RPMI8226 (cell line): ENCODE results near the gene CBY1.
"Not testable (repeated sequence)": the region's sequence is repeated elsewhere in the genome, so short reads cannot be mapped to it uniquely, and the experiment has no call there.

Experiments used
- DNase-seq: peaks from one replicate; pipeline ENCODE4 v3.0.0-alpha.2; 2015

The CBY1 gene

GRCh38 chr22:38656256-38657044 is at the start of gene CBY1, which contains the start of gene FAM227A:
TSS of gene CBY1 (plus strand) at chr22:38656638. CDS start at chr22:38668055, 11,417 bp downstream.
TSS of gene FAM227A (minus strand) at chr22:38656392. CDS start at chr22:38650168, 6,224 bp downstream.
- DNase-seq, result peak; percentile 94

- no peak for DNase-seq
These were observed 48.8 kb upstream of the CBY1 start for GRCh38 chr22:38607680-38608079.

- DNase-seq, result no peak
These were observed 47.3 kb upstream of the CBY1 start for GRCh38 chr22:38608992-38609750.

- no peak for DNase-seq
These were observed 46.2 kb upstream of the CBY1 start for GRCh38 chr22:38610234-38610633.

- no peak for DNase-seq
These were observed 44.9 kb upstream of the CBY1 start for GRCh38 chr22:38611559-38611958.

DNA sequence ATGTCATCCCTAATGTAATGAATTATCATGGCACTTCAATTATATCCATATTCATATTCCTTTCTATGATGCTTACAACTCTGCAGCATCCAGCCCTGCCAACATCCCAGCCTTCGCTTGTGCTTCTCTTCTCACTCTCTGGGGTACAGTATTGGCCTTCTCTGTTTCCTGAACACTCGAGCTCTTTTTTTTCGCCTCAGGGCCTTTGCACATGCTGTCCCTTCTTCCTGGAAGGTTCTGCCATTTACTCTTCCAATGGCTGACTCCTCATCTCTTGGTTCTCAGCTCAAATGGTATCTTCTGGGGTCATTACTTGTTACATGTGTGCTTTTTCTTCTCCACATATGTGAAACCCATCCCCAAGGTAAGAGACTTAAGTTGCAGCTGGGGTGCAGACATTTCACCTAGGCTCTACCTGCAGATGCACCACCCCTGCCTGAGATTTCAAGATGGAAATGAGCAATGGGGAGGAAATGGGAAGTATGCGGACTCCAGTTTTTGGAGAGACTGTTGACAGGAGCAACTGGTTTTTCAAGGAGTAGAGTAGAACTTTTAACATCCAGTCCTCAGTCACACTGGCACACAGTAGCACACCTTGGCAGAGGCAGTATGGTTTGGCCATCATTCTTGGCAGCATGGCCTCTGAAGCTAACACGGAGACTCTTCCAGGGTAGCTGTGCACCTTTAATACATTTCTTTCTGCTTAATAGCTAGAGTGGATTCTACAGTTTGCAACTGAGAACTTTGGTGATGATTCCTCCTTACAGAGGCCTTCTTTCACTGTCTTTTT is 44.0 kb upstream of the CBY1 start:
- DNase-seq, result no peak

- no peak for DNase-seq
These were observed 42.9 kb upstream of the CBY1 start for GRCh38 chr22:38613588-38613987.

DNA sequence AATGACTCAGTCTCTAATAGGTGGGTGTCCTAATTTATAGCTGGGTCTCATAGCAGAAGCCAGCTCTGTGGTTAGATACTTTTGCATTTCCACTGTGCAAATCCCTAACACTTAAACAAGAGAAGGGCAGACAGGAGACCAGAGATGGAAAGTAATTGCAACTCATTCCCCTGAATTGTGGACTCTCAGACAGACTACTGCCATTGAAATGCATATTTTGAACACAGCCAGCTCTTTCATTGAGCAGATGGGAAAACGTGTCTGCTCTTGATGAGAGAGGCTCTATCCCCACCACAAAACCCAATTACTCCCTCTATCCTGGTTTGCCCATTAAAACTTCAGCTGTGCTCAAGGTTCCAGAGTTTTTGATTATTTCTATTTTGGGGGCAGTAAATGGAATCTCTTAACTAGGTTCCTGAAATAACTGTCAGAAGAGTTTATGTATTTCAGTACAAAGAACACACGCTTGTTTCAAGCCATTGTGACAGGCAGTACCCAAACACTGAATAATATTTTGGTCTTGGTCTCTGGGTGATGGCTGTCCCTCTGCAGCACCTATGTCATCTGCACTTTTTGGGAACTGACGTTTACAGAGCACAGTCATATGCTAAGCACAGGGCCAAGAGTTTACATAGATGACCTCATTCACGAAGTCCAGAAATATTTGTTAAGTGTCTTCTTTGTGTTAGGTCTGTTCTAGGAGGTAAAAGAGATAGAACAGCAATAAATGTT is 41.9 kb upstream of the CBY1 start:
- no peak for DNase-seq

- not testable (repeated sequence) for DNase-seq
These were observed 41.4 kb upstream of the CBY1 start for GRCh38 chr22:38615064-38615405.

DNA sequence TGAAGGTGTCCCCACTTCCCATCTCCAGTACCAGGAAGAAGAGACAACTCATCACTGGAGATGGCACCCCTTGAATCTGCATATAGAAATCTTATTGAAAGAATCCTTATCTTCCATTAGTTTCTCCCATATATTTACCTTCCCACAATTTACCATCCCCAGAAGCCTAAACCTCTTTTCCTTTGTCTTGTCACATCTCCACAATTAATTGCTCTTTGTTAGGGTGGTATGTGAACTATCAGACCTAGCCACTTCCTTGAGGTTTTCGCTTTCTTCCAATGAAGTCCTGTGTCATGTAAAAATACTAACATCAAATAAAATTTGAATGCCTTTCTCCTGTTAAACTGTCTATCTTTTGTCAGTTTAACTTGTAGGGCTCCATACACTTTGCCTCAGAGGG is 38.2 kb upstream of the CBY1 start:
- no peak for DNase-seq

- no peak for DNase-seq
These were observed 37.8 kb upstream of the CBY1 start for GRCh38 chr22:38618682-38619081.

DNA sequence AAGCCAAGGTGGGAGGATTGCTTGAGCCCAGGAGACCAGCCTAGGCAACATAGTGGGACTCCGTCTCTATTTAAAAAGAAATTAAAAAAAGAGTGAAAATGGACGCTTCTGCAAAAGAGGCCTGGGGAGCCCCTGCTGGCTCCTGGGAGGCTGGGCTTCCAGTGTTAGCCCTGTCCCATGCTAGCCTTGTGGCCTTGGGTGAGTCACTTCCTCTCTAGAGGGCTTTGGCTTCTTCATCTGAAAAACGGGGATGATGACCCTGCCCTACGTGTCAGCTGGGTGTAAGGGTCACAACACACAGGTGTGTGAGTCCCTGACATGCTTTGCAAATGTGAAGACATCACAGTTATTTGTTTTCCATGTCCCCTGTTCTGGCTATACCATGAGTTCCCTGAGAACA is 33.1 kb upstream of the CBY1 start:
- DNase-seq, result peak; percentile 20

GRCh38 chr22:38628444-38628843 is 28.0 kb upstream of the CBY1 start:
- no peak for DNase-seq

DNA sequence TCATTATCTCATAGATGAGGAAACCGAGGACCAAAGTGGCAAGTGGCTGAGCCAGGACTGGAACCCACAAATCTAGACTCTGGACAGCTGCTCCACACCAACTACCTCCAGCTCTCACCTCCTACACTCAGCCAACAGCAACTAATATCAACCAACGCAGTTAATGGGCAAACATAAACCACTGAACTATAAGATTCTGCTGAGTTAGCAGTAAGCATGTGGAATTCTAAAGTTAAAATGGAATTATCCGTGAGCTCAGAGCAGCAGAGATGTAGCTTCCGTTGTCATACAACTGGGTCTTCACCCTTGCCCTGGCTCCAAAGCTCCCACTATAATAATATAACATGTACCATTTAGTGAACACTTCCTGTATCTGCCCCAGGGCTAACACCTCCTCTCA is 27.3 kb upstream of the CBY1 start:
- DNase-seq, result no peak

GRCh38 chr22:38631724-38632123 is 24.7 kb upstream of the CBY1 start:
- DNase-seq, result no peak

DNA sequence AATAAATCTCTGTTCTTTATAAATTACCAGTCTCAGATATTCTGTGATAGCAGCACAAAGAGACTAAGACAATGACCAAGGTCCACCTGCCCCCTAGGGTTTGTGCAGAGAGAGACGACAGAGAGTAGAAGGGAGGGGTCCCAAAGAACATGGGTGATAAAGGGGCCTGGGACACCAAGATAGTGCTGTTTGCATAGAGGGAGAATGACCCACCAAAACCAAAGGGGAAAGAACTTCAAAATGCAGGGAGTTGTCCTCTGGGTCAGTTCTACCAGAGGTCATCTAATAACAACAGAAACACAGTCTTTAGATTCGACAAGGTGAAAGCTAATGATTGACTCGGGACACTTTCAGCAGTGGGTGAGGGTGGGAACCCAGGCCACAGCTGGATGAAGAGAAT is 23.9 kb upstream of the CBY1 start:
- DNase-seq, result no peak

DNA sequence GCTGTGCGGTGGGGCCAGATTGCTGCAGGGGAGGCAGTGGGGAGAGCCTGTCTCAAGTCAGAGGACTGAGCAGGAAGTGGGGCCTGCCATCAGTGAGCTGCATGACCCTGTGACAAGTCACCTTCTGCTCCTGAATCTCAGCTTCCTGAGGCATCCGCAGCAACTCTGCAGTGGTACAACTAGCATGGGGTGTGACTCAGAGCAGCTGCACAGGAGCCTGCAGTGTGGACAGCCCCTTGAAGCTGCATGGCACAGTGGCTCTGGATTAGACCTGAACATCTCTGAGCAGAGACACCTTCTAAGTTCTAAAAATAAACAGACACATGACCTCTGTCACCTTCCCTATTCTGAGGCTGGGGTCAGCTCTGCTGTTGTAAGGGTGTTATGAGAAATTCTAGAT is 18.2 kb upstream of the CBY1 start:
- no peak for DNase-seq

DNA sequence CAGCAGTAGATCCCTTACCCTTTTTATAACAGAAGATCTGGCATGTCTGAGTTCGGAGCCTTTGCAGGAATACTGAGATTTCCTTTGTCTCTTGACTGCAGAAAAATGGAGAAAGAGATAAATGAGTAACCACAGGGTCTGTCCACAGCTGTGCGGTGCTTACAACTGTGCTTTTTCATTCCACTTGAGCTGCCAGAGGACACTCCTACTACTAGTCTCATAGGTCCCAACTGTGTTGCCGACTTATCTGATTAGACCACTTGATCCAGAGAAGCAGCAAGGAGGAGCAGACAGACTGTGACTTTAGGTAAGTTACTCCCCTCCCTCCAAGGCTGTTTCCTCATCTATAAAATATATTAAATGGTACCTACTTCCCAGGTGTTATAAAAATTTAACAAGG is 17.7 kb upstream of the CBY1 start:
- DNase-seq, result no peak

GRCh38 chr22:38641476-38642040 is 14.9 kb upstream of the CBY1 start:
- DNase-seq, result no peak

DNA sequence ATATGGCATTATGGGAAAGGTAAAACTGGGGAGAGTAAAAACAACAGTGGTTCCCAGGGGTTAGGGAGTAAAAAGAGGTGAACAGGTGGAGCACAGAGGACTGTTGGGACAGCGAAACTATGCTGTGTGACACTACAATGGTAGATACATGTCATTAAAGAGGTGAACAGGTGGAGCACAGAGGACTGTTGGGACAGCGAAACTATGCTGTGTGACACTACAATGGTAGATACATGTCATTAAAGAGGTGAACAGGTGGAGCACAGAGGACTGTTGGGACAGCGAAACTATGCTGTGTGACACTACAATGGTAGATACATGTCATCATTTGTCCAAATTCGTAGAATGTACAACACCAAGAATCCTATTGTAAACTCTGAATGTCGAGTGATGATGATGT is 12.2 kb upstream of the CBY1 start:
- DNase-seq, result not testable (repeated sequence)

- DNase-seq, result no peak
These were observed 11.0 kb upstream of the CBY1 start for GRCh38 chr22:38645430-38645829.

DNA sequence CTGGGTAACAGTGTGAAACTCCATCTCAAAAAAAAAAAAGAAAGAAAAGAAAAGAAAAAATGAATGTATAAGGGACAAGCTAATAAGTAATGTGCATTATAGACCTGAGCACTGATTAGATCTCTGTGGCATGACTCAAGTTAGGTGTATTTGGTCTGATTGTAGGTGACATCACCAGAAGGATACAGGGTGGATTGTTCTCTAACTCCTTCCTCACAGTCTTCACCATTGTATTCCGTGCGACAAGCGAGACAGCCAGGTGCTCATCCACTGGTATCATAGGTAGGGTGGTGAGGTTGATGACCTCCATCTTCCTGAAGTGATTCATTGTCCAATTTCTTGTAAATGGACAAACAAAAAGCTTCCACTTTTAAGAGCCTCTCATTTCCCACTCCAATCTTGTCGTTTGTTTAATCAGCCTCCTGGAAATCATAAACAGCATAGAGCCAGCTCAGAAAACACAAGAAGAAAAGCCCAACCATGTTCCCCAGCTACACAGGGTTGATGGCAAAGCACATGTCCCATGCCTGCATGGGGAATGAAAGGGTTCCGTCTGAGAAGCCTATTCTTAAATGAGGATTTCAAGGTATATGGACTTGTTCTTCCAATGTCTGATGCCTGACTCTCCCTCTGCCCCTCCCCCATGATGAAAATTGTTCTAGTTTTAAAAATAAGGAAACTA is 6.5 kb upstream of the CBY1 start:
- no peak for DNase-seq
